Measurements from ENCODE around the gene CAMK2G. TPM values are rescaled to one million over a fixed set of nuclear protein-coding genes. Genes with fewer than 3 reads are reported as not detected.

Gene CAMK2G
- total RNA-seq, 4 donors from 2014 or later, result 34.7 to 159 (median 110) TPM

DNA sequence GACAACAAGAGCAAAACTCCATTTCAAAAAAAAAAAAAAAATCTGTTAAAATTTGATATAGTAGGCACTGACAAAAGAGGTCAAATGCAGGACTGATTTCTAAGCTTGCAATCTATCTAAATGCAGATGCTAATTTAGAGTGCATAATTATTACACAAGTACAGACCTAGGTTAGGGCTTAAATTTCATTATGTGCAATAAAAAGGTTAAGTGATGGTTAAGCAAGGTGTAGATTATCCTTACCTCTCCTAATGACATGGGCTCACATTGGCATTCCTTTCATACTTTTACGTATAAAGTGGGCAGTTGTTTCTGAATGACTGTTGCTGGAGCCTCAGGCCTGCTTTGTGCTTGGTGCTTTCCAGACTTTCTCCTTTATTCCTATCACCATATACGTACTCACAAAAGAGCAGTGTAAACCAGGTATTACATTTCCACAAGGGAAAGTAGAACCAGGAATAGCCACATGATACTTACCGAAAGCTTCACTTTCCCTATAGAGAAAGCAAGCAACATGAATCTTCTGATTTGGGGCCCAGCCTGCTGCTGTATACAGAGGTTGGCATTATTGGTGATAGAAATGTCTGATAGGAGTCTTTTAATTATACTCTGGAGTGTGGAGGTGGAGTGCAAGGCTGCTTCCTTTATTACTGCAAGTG, 94.7 kb downstream of the CAMK2G start:
- H3K27ac ChIP-seq, result no peak overlapping the region
- no peaks in the 10 kb centered on the region for H3K27me3 ChIP-seq
- no peak overlapping the region for H3K4me3 ChIP-seq
- peaks cover 0 to 51% (median 0%) of the 10 kb centered on the region in 3 donors for H3K36me3 ChIP-seq
- H3K4me1 ChIP-seq, result peaks cover 0 to 39% (median 9%) of the 10 kb centered on the region in 4 donors
- no peaks in the 10 kb centered on the region for H3K9me3 ChIP-seq
- no peak for DNase-seq
- TF ChIP-seq, protein P1, sequence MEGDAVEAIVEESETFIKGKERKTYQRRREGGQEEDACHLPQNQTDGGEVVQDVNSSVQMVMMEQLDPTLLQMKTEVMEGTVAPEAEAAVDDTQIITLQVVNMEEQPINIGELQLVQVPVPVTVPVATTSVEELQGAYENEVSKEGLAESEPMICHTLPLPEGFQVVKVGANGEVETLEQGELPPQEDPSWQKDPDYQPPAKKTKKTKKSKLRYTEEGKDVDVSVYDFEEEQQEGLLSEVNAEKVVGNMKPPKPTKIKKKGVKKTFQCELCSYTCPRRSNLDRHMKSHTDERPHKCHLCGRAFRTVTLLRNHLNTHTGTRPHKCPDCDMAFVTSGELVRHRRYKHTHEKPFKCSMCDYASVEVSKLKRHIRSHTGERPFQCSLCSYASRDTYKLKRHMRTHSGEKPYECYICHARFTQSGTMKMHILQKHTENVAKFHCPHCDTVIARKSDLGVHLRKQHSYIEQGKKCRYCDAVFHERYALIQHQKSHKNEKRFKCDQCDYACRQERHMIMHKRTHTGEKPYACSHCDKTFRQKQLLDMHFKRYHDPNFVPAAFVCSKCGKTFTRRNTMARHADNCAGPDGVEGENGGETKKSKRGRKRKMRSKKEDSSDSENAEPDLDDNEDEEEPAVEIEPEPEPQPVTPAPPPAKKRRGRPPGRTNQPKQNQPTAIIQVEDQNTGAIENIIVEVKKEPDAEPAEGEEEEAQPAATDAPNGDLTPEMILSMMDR (IDR thresholded peaks at IDR 0.05), result no peak
- no peak for TF ChIP-seq POLR2A (IDR thresholded peaks at IDR 0.05)

DNA sequence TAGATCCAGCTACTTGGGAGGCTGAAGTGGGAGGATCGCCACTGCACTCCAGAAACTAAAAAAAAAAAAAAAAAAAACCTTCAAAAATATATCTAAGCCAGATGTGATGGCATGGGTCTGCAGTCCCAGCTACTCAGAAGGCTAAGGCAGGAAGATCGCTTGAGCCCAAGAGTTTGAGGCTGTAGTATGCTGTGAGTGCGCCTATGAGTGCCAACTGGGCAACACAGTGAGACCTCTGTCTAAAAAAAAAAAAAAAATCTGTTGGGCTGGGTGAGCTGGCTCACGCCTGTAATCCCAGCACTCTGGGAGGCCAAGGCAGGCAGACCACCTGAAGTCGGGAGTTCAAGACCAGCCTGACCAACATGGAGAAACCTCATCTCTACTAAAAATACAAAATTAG, 95.3 kb downstream of the CAMK2G start:
- Histone ChIP-seq H3K36me3 (peaks cover 0 to 51% (median 0%) of the 10 kb centered on the region in 3 donors), H3K4me3 (no peak overlapping the region), H3K27me3 (no peaks in the 10 kb centered on the region), H3K4me1 (peaks cover 0 to 42% (median 15%) of the 10 kb centered on the region in 4 donors), H3K9me3 (no peaks in the 10 kb centered on the region), H3K27ac (no peak overlapping the region)
- DNase-seq, result no peak
- TF ChIP-seq, protein P1 (IDR thresholded peaks at IDR 0.05), result no peak
- no peak for TF ChIP-seq POLR2A (IDR thresholded peaks at IDR 0.05)

DNA sequence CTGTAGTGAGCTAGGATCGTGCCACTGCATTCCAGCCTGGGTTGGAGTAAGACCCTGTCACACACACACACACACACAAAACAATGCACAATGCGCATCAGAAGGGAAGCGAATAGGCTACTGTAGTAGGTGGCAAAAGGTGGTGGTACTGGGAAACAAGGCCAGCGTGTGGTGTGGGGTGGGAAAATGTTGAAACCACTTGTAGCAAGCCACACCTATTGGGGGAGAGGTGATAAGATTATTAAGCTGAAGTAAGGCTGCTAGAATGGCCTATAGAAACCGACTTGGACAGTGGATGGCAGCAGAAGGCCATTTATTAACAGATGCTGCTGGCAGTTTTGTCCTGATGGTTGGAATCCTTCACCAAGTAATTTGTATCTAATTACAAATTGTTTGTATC, 99.7 kb downstream of the CAMK2G start:
- no peak for TF ChIP-seq POLR2A (IDR thresholded peaks at IDR 0.05)
- TF ChIP-seq, protein P1 (IDR thresholded peaks at IDR 0.05), result peak in 3 of 6 experiments; percentile 12 to 29 (median 20)
- peak overlapping the region in 1 of 4 donors; percentile 25 for H3K27ac ChIP-seq
- no peaks in the 10 kb centered on the region for H3K27me3 ChIP-seq
- no peak for DNase-seq
- H3K4me3 ChIP-seq, result peak overlapping the region in 3 of 4 donors; percentile 76 to 91 (median 88)
- H3K9me3 ChIP-seq, result no peaks in the 10 kb centered on the region
- peaks cover 0 to 26% (median 17%) of the 10 kb centered on the region in 4 donors for H3K4me1 ChIP-seq
- peaks cover 0 to 62% (median 0%) of the 10 kb centered on the region in 3 donors for H3K36me3 ChIP-seq

DNA sequence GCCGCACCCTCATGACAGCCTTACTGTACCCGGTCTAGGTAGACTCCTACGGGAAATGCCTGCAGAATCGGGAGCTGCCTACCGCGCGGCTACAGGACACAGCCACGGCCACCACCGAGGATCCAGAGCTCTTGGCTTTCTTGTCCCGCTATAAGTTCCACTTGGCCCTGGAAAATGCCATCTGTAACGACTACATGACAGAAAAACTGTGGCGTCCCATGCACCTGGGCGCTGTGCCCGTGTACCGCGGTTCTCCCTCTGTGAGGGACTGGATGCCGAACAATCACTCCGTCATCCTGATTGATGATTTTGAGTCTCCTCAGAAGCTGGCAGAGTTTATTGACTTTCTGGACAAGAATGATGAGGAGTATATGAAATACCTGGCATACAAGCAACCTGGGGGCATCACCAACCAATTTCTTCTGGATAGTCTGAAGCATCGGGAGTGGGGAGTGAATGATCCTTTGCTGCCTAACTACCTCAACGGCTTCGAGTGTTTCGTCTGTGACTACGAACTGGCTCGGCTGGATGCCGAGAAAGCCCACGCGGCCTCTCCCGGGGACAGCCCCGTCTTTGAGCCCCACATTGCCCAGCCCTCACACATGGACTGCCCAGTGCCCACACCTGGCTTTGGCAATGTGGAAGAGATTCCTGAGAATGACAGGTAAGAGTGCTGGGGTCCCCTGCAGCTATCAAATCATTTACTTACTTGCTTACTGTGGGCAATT, 101.0 kb downstream of the CAMK2G start:
- TF ChIP-seq, protein P1 (IDR thresholded peaks at IDR 0.05), result no peak
- no peak for TF ChIP-seq POLR2A (IDR thresholded peaks at IDR 0.05)
- Histone ChIP-seq H3K27ac (peak overlapping the region; percentile 90 to 98 (median 96)), H3K4me1 (peaks cover 0 to 26% (median 17%) of the 10 kb centered on the region in 4 donors), H3K27me3 (no peaks in the 10 kb centered on the region), H3K4me3 (peak overlapping the region; percentile 57 to 91 (median 82)), H3K36me3 (peaks cover 0 to 62% (median 0%) of the 10 kb centered on the region in 3 donors), H3K9me3 (no peaks in the 10 kb centered on the region)
- DNase-seq, result no peak

DNA sequence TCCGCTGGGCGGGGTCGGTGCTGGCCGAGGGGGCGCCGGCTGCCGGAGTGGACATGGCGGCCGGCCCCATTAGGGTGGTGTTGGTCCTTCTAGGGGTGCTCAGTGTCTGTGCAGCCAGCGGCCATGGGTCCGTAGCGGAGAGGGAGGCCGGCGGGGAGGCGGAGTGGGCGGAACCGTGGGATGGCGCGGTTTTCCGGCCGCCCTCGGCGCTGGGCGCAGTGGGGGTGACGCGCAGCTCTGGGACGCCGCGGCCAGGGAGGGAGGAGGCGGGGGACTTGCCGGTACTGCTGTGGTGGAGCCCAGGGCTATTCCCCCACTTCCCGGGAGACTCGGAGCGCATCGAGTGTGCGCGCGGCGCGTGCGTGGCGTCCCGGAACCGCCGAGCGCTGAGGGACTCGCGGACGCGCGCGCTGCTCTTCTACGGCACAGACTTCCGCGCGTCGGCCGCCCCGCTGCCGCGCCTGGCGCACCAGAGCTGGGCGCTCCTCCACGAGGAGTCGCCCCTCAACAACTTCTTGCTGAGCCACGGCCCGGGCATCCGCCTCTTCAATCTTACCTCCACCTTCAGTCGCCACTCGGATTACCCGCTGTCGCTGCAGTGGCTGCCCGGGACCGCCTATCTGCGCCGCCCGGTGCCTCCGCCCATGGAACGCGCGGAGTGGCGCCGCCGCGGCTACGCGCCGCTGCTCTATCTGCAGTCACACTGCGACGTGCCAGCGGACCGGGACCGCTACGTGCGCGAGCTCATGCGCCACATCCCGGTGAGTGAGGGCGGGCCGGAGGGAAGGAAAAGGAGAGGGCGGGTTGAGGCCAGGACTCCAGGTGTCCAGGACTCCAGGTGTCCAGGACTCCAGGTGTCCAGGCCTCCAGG, 101.8 kb downstream of the CAMK2G start:
- DNase-seq, result peak; percentile 74 to 91 (median 90)
- Histone ChIP-seq H3K36me3 (peaks cover 0 to 64% (median 0%) of the 10 kb centered on the region in 3 donors), H3K27me3 (no peaks in the 10 kb centered on the region), H3K4me1 (peaks cover 0 to 26% (median 17%) of the 10 kb centered on the region in 4 donors), H3K4me3 (peak overlapping the region; percentile 57 to 91 (median 82)), H3K27ac (peak overlapping the region; percentile 90 to 98 (median 96)), H3K9me3 (no peaks in the 10 kb centered on the region)
- TF ChIP-seq, protein P1 (IDR thresholded peaks at IDR 0.05), result peak in 5 of 6 experiments; percentile 2 to 35 (median 27)
- TF ChIP-seq POLR2A (IDR thresholded peaks at IDR 0.05), result peak; percentile 62

All from Peyer's patch (tissue), 4 donors.